Kasumi-1 (cell line): Measurements from ENCODE around the gene LARGE2.
"Not testable (repeated sequence)": the region's sequence is repeated elsewhere in the genome, so short reads cannot be mapped to it uniquely, and the experiment has no call there.

Experiments
- DNase-seq, 2 experiments: peaks; one replicate each; lab custom pipeline; 2025; lab: John Stamatoyannopoulos, UW

LARGE2 gene

DNA sequence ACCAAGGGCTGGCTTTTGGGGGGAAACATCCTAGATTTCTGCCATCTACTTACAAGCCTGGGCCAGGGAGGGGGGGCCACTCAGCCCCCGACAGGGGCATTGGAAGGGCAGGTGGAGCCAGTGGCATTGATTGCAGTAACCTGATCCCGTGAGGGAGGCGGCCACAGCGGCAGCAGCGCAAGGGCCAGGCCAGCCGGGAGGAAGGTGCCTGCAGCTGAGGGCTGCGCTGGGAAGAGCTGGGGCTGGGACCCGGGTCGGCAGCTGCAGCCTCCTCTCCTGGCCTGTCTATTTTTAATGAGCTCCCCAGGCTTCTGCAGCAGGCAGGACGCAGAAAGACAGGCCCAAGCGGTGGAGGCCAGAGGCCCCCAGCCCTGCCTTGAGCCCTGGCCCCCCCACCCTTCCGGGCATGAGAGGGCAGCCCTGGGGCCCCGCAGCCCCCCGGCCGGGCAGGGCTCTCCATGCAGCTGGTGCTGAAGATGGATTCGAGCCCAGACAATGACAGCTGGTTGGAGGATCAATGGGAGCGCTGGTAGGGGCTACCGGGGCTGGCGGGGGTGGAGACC lies 26.0 kb upstream of the LARGE2 start:
- no peak for DNase-seq

DNA sequence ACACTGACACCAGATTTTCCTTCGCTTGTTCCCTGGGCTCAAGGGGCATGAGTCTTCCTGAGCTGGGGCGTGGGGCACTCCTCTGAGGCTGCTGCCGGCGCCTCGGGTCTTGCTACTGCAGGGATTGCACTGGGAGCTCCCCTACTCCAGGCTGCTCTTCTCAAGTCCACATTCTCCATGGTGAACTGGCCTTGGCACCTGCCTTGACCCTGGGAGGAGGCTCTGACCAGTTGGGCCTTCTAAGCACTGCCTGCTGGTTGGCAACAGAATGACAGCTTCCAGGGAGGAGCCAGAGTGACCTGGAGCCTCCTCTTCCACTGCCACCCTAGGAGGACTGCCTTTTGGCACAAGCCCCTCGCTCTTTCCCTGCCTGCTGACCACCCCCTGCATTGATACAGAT lies 24.9 kb upstream of the LARGE2 start:
- no peak for DNase-seq

DNA sequence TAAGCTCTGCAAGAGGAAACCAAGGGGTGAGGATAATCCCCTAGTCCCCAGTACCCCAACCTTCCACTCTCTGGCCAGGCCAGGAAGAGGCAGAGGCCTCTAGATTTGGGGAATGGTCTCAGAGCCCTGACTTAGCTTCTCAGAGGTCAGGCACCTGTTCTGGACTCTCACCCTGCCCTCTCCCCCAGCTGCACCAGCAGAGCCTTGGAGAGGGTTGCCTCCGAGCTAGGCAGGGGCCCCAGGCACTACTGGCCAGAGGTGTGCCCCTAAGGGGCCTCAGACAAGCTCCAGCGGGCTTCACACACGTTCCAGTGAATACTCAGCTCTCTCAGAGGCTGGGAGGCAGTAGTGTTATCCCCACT lies 23.4 kb upstream of the LARGE2 start:
- DNase-seq, result no peak

DNA sequence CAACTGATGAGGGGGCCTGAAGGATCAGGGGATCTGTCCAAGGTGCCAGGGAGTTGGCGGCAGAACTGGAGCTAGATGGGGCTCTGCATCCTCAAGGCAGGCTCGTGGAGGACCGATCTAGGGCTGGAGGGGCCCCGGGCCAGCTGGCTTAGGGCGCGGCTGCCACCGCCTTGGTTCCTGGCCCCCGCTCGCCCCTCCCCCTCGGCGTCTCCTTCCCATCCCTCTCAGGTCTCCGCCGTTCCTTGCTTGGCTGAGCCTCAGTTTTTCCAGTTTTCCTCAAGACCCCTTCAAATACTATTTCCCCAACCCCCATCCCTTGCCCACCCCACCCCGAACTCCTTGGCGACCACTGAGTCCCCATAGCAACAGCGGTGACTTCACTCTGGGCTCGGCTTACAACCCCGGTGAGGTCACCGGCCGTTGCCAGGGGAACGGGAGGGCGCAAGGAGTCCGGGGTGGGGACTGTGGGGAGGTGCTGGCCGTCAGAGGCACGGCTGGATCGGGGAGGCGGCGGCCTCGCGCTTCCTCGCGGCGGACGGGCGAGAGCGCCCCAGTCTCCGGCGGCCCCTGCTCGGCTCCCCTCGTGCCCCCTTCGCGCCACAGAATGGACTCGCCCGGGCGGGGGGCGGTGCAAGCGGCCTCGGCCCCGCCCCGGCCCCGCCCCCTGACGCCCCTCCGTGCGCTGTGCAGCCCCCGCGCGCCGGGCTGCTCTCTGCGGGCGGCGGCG lies 22.8 kb upstream of the LARGE2 start:
- peak; percentile 39 to 60 for DNase-seq

DNA sequence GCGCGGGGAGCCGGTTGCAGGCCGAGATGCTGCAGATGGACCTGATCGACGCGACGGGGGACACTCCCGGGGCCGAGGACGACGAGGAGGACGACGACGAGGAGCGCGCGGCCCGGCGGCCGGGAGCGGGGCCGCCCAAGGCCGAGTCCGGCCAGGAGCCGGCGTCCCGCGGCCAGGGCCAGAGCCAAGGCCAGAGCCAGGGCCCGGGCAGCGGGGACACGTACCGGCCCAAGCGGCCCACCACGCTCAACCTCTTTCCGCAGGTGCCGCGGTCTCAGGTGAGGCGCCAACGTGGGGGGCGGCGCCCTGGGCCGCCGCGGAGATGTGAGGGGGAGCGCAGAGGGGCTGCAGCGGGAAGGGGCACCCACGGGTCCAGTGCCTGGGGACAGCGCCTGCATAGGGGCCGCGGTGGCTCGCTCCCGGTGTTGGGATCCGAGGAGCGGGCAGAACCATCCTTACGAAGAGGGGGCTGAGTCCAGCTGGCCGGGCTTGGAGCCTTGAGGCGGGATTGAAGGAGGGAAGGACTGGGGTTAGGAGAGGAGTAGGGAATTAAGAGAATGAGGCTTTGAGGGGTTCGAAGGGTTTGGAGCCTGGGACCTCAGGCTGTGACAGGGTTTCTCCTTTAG lies 22.2 kb upstream of the LARGE2 start:
- DNase-seq, result not testable (repeated sequence)

DNA sequence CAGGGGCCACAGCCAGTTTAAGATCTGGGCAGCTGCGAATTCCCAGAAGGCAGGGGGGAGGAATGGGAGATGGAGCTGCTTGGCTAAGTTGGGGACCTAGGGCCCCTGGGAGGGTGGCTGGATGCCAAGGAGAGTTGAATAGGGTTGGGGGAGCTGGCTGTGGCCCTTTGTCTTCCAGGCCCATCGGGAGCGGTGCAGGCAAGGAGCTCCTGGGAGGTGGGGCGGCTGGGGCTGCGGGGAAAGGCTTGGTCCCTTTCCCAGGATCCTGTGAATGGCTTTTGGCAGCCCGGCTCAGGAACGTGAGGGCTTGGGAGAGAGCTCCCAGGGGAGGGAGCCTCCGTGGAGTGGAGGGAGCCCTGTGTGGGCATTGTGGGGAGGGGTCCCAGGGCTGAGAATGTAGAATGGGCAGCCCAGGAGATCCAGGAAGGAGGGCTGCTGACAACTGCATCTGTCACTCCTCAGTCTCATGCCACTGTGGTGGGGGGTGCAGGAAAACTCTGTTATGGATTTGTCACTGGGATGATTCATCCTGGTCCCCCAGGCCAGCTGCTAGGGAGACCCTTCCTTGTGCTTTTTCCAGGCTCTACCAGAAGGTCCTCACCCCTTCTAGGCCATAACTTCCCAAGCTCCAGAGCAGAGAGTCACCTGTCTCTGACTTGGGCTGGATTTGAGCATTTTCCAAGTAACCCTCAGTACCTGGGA lies 21.4 kb upstream of the LARGE2 start:
- DNase-seq, result no peak

DNA sequence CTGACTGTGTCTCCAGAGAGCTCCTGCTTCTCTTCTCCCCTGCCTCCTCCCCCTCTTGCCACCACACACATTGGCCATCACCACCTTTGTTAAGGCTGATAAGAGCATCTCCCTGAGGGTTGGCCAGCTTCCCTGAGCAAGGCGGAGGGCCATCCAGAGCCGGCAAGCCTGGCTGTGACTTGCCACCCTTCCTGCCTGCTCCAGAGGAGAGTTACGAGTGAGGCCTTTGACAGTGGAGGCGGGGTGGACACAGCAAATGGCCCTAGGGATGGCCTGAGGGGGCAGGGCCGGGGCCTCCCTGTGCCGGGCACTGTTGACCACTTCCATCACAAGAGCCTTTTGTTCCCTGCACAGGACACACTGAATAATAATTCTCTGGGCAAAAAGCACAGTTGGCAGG lies 20.8 kb upstream of the LARGE2 start:
- no peak for DNase-seq

DNA sequence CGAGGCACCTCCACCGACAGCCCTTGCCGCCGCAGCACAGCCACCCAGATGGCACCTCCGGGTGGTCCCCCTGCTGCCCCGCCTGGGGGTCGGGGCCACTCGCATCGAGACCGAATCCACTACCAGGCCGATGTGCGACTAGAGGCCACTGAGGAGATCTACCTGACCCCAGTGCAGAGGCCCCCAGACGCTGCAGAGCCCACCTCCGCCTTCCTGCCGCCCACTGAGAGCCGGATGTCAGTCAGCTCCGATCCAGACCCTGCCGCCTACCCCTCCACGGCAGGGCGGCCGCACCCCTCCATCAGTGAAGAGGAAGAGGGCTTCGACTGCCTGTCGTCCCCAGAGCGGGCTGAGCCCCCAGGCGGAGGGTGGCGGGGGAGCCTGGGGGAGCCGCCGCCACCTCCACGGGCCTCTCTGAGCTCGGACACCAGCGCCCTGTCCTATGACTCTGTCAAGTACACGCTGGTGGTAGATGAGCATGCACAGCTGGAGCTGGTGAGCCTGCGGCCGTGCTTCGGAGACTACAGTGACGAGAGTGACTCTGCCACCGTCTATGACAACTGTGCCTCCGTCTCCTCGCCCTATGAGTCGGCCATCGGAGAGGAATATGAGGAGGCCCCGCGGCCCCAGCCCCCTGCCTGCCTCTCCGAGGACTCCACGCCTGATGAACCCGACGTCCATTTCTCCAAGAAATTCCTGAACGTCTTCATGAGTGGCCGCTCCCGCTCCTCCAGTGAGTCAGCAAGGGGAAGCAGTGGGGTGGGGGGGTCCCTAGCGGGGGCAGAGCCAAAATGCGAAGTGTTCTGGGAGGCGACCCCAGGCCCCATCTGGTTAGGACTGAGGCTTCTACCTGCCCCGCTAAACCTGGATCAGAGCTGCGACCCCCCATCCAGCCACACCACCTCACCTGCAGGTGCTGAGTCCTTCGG lies 19.7 kb upstream of the LARGE2 start:
- no peak for DNase-seq

DNA sequence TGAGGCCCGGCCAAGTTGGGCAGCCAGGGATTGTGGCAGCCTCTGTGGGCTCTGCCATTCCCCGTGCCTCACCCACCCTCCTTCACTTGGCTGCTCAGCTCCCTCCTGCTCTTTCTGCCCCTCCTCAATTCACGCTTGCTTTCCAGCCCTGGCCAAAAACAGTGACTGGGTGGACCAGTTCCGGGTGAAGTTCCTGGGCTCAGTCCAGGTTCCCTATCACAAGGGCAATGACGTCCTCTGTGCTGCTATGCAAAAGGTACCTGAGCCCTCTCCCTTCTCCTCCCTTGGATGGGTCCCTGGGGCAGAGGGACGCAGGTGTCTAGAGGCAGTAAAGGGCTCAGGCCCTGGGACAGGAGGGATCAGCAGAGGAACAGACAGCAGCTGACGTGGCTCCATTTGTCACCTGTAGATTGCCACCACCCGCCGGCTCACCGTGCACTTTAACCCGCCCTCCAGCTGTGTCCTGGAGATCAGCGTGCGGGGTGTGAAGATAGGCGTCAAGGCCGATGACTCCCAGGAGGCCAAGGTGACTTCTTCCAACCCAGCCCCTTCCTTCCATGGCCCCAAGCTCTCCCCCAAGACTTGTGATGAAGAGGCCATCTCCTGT lies 18.0 kb upstream of the LARGE2 start:
- no peak for DNase-seq

DNA sequence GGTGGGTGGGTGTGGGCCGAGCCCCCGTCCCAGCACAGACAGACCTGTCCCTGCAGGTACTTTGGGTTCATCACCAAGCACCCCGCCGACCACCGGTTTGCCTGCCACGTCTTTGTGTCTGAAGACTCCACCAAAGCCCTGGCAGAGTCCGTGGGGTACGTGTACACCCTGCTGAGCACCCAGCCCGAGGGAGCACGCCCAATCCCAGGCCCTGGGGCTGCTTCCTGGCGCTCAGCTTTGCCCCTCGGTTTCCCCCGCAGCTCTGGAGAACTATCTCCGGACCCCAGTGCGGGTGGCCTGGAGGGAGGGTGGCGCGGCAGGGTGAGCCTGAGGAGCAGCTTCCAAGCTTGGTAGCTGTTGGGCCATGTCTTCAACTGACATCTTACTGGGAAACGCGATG lies 17.4 kb upstream of the LARGE2 start:
- DNase-seq, result no peak

DNA sequence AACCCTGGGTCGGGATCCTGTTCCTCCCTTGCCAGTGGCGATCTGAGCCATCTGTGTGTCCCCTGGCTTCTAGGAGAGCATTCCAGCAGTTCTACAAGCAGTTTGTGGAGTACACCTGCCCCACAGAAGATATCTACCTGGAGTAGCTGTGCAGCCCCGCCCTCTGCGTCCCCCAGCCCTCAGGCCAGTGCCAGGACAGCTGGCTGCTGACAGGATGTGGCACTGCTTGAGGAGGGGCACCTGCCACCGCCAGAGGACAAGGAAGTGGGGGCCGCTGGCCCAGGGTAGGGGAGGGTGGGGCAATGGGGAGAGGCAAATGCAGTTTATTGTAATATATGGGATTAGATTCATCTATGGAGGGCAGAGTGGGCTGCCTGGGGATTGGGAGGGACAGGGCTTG lies 16.9 kb upstream of the LARGE2 start:
- not testable (repeated sequence) for DNase-seq

DNA sequence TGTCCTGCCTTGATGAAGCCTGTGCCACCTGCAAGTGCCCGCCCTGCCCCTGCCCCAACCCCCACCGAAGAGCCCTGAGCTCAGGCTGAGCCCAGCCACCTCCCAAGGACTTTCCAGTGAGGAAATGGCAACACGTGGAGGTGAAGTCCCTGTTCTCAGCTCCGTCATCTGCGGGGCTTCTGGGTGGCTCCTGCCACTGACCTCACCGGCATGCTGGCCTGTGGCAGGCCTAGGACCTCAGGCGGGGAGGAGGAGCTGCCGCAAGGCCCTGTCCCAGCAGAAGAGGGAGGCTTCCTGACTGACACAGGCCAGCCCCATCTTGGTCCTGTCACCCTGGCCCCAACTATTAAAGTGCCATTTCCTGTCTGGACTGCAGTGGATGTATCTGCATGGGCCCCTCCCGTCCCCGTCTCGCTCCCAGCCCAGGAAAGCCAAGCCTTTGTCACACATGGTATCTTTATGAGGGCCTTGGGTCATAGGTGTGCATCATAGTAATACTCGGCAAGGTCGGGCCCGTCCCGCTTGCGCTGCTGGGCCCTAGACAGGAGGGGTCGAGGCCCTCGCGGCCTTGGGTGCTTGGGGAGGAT lies 16.3 kb upstream of the LARGE2 start:
- no peak for DNase-seq

DNA sequence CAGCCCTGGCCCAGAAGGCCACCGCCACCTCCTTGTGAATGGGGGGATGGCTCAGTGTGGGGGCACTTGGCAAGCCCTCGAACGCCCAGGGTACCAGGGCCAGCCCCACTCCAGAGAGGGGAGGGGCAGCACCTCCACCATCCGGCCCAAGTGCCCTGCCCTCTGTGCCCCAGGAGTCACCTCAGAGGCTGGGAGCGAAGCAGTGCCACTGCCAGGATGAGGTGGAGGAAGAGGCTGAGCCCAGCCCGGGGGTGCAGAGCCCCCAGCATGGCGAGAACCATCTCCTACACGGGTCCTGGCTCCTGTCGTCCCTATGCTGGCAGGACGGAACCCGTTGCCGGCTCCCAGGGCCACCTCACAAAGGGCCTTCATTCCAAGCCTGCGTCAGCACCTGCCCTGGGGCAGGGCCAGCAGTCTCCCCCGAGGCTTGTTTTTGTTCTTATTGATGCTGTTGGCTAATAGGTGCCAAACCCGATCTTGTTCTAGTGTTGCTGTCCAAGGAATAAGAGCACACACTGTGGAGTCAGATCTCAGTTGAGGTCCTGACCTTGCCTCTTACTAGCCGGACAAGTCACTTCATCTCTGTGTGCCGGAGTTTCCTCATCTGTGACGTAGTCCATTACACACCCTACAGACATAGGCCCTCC lies 15.4 kb upstream of the LARGE2 start, which contains the start of gene FREY1:
Gene FREY1 (minus strand): TSS at position 307 of the 647 bp plus-strand sequence. CDS start 26 bp downstream, at position 281.
- DNase-seq, result no peak

DNA sequence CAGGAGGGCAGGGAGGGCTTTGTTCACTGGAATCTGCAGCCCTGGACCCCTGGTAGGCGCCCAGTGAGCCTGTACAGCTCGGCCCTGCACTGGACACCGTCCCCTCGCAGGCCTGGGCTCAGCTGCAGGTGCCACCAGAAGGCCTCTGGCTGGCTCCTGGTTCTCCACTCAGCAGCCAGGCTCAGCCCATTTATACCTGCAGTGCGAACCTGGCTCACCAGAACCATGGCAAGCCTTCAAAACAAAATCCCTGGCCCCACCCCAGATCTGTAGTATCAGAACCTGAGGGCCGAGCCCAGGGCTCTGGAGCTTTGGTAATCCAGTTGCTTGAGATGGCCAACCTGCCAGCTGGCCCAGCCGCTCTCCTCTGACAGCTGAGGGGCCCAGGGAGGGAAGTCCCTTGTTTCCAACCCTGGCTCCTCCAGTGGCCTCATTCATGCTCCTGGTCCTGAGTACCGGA lies 14.5 kb upstream of the LARGE2 start:
- DNase-seq, result no peak

DNA sequence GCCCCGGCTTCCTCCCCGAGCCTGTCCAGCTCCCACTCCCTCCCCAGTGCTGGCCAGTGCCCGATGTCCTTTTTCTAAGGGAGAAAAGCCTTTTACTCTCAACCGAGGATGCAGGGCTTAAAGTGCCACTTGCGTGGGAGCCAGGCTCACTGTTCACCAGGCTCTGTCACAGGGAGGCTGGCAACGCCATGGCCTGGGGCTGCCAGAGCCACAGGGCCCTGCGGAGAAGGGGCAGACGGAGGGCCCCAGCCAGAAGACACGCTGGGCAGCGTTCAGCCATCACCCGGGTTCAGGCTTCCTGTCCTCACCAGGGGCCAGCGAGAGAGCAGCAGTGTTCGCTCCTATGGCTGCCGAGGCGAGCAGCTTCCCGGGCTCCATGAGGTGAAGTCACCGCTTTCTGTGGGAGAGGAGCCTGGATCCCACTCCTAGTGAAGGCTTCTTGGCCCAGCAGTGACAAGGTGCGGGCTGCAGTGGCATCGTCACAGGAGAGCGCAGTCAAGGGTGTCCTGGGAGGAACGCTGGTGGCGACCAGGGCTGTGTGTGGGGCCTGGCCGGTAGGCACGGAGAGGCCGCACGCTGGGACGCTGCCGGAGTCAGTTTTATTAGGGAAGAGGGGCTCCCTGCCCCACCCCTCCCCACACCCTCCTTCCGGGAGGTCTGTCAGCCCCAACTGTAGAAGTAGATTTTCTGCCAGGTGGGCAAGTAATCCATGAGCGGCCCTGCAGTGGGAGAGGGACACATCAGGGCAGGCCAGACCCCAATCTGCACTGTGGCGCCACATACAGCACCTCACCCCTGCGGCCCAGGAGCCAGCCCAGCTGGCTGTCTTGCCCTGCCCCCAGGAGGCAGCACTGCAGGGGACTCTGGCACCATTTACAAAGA lies 12.6 kb upstream of the LARGE2 start:
- no peak for DNase-seq

DNA sequence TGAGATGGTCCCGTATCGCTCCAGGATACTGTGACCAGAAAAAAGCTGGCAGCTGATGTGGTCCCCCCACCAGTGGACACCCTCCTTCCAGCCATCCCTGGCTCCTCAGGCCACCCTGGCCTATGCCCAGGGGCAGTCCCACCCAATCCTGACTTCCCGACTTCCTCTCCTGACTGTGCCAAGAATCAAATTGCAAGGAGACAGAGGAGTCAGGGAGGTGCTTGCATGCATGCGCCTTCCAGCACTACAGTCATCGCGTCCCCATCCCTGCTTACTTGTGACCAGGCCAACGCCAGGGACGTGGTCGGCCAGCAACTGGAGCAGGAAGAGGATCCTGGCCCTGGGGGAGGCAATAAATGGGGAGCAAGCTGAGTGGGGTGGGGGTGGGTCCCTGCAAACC lies 11.8 kb upstream of the LARGE2 start:
- DNase-seq, result no peak

DNA sequence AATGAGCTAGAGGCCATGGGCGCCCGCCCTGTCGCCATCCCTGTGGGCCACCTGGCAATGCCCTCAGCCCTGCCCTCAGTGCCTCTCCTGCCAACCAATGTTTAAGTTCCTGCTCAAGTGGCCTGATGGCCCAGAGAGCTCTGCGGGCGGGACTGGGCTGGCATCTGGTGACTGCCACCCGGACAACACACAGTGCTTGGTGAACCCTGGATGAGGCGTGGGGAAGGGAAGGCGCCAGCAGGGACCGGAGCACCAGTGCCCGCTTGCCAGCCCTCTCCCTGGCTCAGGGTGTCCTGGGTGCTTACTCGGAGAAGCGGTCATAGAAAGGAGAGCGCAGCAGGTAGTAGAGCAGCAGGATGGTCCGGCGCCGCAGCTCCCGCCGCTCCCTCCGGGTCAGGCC lies 8.9 kb upstream of the LARGE2 start:
- no peak for DNase-seq

DNA sequence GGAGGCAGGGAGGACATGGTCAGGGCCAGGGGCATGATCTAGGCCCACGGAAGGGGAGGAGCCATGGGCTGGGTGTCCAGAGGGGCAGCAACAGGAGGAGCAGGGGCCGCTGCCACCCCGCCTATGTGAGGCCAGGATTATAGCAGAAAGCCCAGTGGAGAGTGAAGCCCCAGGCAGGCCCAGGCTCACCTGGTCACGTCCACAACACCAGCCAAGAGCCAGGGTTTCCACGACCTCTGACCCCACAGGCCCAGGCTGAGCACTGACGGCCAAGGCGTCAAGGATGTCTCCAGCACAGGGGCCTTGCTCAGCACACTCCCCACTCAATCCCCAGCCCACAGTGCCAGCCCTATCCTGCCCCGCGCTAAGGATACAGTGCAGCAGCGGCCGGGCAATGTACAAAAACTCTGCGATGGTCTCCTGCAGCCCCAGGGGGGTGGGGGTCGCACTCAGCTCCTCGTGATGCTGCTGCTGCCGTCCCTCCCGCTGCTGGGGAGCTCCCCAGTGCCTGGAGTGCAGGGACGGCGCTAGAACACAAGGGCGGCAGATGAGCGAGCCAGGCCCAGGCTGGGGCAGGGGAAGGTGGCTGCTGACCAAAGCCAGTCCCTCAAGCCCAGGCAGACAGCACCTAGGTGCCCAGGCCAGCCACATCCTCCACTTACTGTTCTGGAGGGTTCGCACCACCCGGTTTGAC lies 8.4 kb upstream of the LARGE2 start:
- no peak for DNase-seq

DNA sequence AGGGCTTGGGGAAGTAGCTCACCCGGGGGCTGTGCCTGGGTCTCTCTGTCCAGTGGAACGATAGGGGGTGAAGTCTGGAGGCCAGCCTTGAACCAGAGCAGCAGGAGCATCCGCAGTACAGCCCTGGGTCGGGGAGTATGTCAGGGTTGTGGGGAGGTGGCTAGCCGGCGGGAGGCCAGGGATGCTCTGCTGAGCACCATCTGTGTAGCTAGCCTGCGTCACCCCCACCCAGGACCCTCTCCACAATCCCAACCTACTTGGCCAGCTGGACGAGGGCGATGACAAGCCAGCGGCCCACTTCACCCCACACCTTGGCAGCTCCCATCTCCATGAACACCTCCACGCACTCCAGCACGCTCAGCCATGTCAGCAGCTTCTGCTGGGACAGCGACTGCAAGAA lies 7.0 kb upstream of the LARGE2 start:
- no peak for DNase-seq
